ENCODE data around the gene MFRP.

DNA sequence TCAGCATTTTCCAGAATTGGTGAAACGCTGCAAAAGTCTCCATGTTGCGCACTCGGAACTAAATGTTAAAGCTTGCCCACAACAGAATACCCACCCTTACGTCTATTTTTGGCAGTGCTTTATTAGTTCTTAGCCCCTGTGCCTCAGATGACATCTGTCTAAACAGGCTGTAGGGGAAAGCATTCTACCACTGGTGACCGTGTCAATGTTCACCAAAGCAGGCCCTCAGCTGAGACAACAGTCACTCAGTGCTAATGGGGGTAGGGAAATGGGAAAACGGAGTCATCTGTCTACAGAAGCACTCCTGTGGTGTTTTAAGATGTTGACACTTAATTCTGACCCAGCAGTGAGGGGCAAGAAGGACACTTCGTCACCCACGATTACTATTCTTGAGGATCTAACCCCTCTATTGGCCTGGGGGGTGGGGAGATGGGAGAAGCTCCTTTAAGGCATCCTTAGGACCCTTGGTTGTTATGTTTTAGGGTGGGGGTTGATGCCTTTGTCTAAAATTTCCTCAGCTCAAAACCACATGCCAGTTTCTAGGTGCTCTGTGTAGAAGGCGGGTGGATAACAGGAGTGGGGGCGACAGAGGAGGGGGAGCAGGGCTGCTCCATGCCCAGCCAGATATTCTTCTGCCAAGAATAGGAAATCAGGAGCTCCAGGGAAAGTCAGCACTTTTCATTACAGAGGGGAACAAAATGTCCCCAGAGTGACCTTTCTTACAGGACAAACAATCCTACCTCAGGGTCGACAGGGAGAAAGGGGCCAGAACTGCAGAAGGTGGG, 15.6 kb upstream of the MFRP start:
- TF ChIP-seq, protein P1, sequence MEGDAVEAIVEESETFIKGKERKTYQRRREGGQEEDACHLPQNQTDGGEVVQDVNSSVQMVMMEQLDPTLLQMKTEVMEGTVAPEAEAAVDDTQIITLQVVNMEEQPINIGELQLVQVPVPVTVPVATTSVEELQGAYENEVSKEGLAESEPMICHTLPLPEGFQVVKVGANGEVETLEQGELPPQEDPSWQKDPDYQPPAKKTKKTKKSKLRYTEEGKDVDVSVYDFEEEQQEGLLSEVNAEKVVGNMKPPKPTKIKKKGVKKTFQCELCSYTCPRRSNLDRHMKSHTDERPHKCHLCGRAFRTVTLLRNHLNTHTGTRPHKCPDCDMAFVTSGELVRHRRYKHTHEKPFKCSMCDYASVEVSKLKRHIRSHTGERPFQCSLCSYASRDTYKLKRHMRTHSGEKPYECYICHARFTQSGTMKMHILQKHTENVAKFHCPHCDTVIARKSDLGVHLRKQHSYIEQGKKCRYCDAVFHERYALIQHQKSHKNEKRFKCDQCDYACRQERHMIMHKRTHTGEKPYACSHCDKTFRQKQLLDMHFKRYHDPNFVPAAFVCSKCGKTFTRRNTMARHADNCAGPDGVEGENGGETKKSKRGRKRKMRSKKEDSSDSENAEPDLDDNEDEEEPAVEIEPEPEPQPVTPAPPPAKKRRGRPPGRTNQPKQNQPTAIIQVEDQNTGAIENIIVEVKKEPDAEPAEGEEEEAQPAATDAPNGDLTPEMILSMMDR (conservative IDR thresholded peaks at IDR 0.05; ENCODE audit: low read length) = no peak
- TF ChIP-seq EZH2phosphoT487 (IDR thresholded peaks at IDR 0.05; ENCODE audit: borderline replicate concordance) = no peak
